ENCODE data around the gene ZNF358. TPM values are rescaled to one million over a fixed set of nuclear protein-coding genes. Genes with fewer than 3 reads are reported as not detected.

Gene ZNF358
- total and polyA plus RNA-seq, 10 donors: 22.8 to 50.5 (median 43.1) TPM

DNA sequence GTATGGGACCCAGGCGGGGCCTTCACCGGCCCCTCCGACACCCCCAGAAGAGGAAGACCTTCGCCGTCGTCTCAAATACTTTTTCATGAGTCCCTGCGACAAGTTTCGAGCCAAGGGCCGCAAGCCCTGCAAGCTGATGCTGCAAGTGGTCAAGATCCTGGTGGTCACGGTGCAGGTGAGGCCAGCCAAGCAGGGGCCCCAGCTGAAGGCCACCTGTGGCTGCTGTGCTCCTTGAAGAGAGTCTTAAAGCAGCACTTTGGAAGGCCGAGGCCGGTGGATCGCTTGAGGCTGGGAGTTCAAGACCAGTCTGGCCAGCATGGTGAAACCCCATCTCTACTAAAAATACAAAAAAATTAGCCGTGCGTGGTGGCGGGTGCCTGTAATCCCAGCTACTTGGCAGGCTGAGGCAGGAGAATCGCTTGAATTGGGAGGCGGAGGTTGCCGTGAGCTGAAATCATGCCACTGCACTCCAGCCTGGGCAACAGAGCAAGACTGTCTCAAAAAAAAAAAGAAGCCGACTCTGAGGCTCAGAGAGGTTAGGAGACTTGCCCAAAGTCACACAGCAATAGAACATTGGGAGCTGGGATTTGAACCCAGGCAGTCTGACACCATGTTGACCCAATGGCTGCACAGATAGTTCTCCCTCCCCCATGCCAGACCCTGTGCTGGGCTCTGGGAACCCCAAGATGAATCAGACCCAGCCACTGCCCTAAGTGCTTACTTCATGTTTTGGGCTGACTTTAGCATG, 9.3 kb downstream of the ZNF358 start:
- Histone ChIP-seq H3K27me3 (replicated peaks in 1 of 7) (no peaks in the 10 kb centered on the region), H3K36me3 (peaks cover 0 to 67% (median 28%) of the 10 kb centered on the region in 6 donors), H3K4me1 (peaks cover 20 to 95% (median 59%) of the 10 kb centered on the region in 6 donors), H3K4me3 (peak overlapping the region in 2 of 8 donors; percentile 86 to 91), H3K9me3 (no peaks in the 10 kb centered on the region), H3K27ac (peak overlapping the region in 6 of 8 donors; percentile 48 to 84 (median 72))
- WGBS, 5 donors: 94 to 96% (median 96%) methylated on average over 20 of the region's 20 CpGs
- peak; percentile 75 for DNase-seq
- intact Hi-C loops (cut with DNase I; ENCODE audit: low total_unique reads): no loop called here
- TF ChIP-seq POLR2A (IDR thresholded peaks at IDR 0.05) (no peak), POLR2AphosphoS5 (IDR thresholded peaks at IDR 0.05) (no peak)
- TF ChIP-seq, protein P1, sequence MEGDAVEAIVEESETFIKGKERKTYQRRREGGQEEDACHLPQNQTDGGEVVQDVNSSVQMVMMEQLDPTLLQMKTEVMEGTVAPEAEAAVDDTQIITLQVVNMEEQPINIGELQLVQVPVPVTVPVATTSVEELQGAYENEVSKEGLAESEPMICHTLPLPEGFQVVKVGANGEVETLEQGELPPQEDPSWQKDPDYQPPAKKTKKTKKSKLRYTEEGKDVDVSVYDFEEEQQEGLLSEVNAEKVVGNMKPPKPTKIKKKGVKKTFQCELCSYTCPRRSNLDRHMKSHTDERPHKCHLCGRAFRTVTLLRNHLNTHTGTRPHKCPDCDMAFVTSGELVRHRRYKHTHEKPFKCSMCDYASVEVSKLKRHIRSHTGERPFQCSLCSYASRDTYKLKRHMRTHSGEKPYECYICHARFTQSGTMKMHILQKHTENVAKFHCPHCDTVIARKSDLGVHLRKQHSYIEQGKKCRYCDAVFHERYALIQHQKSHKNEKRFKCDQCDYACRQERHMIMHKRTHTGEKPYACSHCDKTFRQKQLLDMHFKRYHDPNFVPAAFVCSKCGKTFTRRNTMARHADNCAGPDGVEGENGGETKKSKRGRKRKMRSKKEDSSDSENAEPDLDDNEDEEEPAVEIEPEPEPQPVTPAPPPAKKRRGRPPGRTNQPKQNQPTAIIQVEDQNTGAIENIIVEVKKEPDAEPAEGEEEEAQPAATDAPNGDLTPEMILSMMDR (IDR thresholded peaks at IDR 0.05 in 8 of 11, conservative IDR thresholded peaks at IDR 0.05 in 3 of 11): no peak

DNA sequence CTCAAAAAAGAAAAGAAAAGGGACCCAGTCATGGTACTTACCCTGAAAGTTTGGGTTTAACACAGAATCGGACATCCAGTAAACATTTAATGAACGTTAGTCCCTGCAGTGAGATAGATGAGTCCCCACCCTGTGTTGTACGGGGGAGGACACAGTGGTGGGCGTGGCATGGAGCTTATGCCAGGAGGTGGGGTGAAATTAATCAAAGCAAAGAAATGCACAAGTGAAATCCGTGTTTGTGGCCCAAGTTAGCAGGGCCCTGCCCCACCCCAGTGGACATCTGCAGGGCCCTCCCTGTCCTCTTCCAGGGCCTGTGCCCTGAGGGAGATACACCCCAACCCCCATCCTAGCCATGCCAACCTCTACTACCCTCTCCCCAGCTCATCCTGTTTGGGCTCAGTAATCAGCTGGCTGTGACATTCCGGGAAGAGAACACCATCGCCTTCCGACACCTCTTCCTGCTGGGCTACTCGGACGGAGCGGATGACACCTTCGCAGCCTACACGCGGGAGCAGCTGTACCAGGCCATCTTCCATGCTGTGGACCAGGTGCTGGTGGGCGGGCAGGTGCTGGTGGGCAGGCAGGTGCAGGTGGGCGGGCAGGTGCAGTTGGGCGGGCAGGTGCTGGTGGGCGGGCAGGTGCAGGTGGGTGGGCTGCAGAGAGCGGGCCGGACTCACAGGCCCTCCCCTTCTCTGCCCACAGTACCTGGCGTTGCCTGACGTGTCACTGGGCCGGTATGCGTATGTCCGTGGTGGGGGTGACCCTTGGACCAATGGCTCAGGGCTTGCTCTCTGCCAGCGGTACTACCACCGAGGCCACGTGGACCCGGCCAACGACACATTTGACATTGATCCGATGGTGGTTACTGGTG, 10.4 kb downstream of the ZNF358 start:
- WGBS, 5 donors: 70 to 91% (median 85%) methylated on average over 16 to 31 of the region's 31 CpGs
- Histone ChIP-seq H3K4me1 (peaks cover 20 to 84% (median 52%) of the 10 kb centered on the region in 6 donors), H3K27me3 (replicated peaks in 1 of 7) (no peaks in the 10 kb centered on the region), H3K36me3 (peaks cover 0 to 73% (median 35%) of the 10 kb centered on the region in 6 donors), H3K27ac (peak overlapping the region; percentile 35 to 84 (median 72)), H3K9me3 (no peaks in the 10 kb centered on the region), H3K4me3 (peak overlapping the region in 5 of 8 donors; percentile 1 to 59 (median 7))
- TF ChIP-seq POLR2A (IDR thresholded peaks at IDR 0.05) (no peak), POLR2AphosphoS5 (IDR thresholded peaks at IDR 0.05) (peak; percentile 29 to 67 (median 62))
- peak; percentile 74 for DNase-seq
- intact Hi-C loops (cut with DNase I; ENCODE audit: low total_unique reads): no loop called here

DNA sequence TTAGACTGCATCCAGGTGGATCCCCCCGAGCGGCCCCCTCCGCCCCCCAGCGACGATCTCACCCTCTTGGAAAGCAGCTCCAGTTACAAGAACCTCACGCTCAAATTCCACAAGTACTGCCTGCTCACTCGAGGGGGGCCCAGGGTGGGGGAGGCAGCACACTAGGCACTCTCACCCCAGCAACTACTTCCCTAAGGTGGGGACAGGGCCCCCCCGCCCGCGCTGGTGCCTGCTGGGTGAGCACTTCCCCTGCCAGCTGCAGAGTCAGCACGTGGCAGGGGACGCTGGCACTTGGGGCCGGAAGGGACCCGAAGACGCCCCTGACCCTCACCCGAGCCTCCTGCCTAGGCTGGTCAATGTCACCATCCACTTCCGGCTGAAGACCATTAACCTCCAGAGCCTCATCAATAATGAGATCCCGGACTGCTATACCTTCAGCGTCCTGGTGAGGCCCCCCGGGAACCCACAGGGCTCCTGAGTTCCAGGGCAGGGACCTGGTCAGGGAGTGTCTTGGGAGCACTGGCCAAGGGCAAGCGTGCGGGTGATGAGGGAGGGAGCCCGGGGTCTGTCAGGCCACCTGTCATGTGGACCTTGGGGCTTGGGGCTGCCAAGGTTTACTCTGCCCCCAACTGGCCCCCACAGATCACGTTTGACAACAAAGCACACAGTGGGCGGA, 11.8 kb downstream of the ZNF358 start:
- Histone ChIP-seq H3K27me3 (replicated peaks in 1 of 7) (no peaks in the 10 kb centered on the region), H3K36me3 (peaks cover 0 to 87% (median 35%) of the 10 kb centered on the region in 6 donors), H3K9me3 (no peaks in the 10 kb centered on the region), H3K4me3 (peak overlapping the region in 2 of 8 donors; percentile 28 to 59), H3K4me1 (peaks cover 13 to 77% (median 42%) of the 10 kb centered on the region in 6 donors), H3K27ac (peak overlapping the region; percentile 42 to 84 (median 72))
- intact Hi-C loops (cut with DNase I; ENCODE audit: low total_unique reads): no loop called here
- WGBS, 5 donors: 45 to 69% (median 52%) methylated on average over 12 to 25 of the region's 25 CpGs
- TF ChIP-seq, protein P1 (IDR thresholded peaks at IDR 0.05 in 8 of 11, conservative IDR thresholded peaks at IDR 0.05 in 3 of 11): no peak
- TF ChIP-seq POLR2AphosphoS5 (IDR thresholded peaks at IDR 0.05) (peak; percentile 82 to 89 (median 86)), POLR2A (IDR thresholded peaks at IDR 0.05) (no peak)
- DNase-seq: peak; percentile 92

DNA sequence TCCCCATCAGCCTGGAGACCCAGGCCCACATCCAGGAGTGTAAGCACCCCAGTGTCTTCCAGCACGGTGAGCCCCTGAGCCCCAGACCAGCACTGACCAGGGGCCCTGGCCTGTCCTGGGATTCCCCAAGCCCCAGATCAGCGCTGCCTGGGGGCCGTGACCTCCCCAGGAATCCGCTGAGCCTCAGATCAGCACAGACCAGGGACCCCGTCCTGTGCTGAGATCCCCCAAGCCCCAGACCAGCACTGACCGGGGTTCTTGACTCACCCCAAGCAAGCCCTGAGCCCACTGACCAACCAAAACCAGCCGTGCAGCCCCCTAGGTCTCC, 12.3 kb downstream of the ZNF358 start:
- peak overlapping the region in 2 of 8 donors; percentile 28 to 59 for H3K4me3 ChIP-seq
- no peaks in the 10 kb centered on the region for H3K27me3 ChIP-seq (replicated peaks in 1 of 7)
- peak; percentile 72 for DNase-seq
- H3K36me3 ChIP-seq: peaks cover 0 to 92% (median 35%) of the 10 kb centered on the region in 6 donors
- H3K27ac ChIP-seq: peak overlapping the region; percentile 42 to 84 (median 72)
- H3K9me3 ChIP-seq: no peaks in the 10 kb centered on the region
- 78 to 90% (median 82%) methylated on average over 3 to 7 of the region's 7 CpGs for WGBS, 5 donors
- TF ChIP-seq, protein P1 (IDR thresholded peaks at IDR 0.05 in 8 of 11, conservative IDR thresholded peaks at IDR 0.05 in 3 of 11): no peak
- TF ChIP-seq POLR2AphosphoS5 (IDR thresholded peaks at IDR 0.05) (no peak), POLR2A (IDR thresholded peaks at IDR 0.05) (no peak)
- intact Hi-C loops (cut with DNase I; ENCODE audit: low total_unique reads): no loop called here
- H3K4me1 ChIP-seq: peaks cover 11 to 77% (median 42%) of the 10 kb centered on the region in 6 donors

All from spleen (tissue), 11 donors.